Tibial nerve (tissue), 4 donors: Measurements from ENCODE around the gene JAGN1. TPM values are rescaled to one million over a fixed set of nuclear protein-coding genes. Genes with fewer than 3 reads are reported as not detected.
A peak's percentile ranks its signal among the peaks of the same experiment; 100 is the strongest.

Source experiments
- DNase-seq, 2 donors: peaks; one replicate each; pipeline ENCODE4 v3.0.0-alpha.2; 2019; ENCODE audit warnings: low spot score in 2 of 2
- H3K27ac ChIP-seq, 4 donors: fragments of 200-600 bp; sonication (generic) in 3 of 4; one replicate each; pipeline ENCODE4 v1.5.1; 2017 to 2019; ENCODE audit warnings: mild to moderate bottlenecking in 1 of 4
- H3K27me3 ChIP-seq, 2 donors: fragments of 200-600 bp; sonication (generic) in 1 of 2; one replicate each; pipeline versions ENCODE4 v1.5.1 to v1.6.0; 2017 to 2019
- H3K36me3 ChIP-seq, 3 donors: fragments of 200-600 bp; sonication (generic); one replicate each; pipeline ENCODE4 v1.5.1; 2018 to 2019
- H3K4me1 ChIP-seq, 4 donors: fragments of 200-600 bp; sonication (generic) in 3 of 4; one replicate each; pipeline ENCODE4 v1.5.1; 2017 to 2019
- H3K4me3 ChIP-seq, 4 donors: fragments of 200-600 bp; sonication (generic) in 3 of 4; one replicate each; pipeline ENCODE4 v1.5.1; 2017 to 2019; ENCODE audit warnings: mild to moderate bottlenecking in 1 of 4, moderate library complexity in 1 of 4
- H3K9me3 ChIP-seq, 4 donors: fragments of 200-600 bp; sonication (generic) in 3 of 4; one replicate each; pipeline ENCODE4 v1.5.1; 2017 to 2019
- EP300 ChIP-seq, 2 donors: sonication (generic); formaldehyde crosslinking; IDR thresholded peaks; one replicate each; pipeline ENCODE4 v1.6.1; 2017; ENCODE audit warnings: antibody characterized with exemption in 2 of 2, mild to moderate bottlenecking in 1 of 2
- POLR2A ChIP-seq, 2 donors: fragments of 450-650 bp; IDR thresholded peaks; one replicate each; pipeline ENCODE4 v1.6.1; 2017; ENCODE audit warnings: antibody characterized with exemption in 2 of 2, mild to moderate bottlenecking in 2 of 2, moderate library complexity in 2 of 2
- WGBS, 2 donors: methylation state at CpG; one replicate each; pipeline ENCODE4 v1.1.5; 2018; 5-methylcytosine and 5-hydroxymethylcytosine counted together
- total RNA-seq, 4 donors: library from RNA; depleted of rRNA; stranded (reverse); fragments of >200 nt; gene quantifications; one replicate each; pipeline ENCODE4 v1.1.0, GENCODE V29; 2016
- TF ChIP-seq, protein P1 (sequence below), 5 experiments: fragments of 200-600 bp in 3 of 5; fragments of 450-650 bp in 2 of 5; sonication (generic) in 3 of 5; IDR thresholded peaks; one replicate each; pipeline ENCODE4 v1.5.1; 2016 to 2019; ENCODE audit warnings: antibody characterized with exemption in 5 of 5, mild to moderate bottlenecking in 3 of 5, moderate library complexity in 2 of 5

The JAGN1 gene
- total RNA-seq, 4 donors from 2014 or later = 21.6 to 46.7 (median 34.7) TPM

DNA sequence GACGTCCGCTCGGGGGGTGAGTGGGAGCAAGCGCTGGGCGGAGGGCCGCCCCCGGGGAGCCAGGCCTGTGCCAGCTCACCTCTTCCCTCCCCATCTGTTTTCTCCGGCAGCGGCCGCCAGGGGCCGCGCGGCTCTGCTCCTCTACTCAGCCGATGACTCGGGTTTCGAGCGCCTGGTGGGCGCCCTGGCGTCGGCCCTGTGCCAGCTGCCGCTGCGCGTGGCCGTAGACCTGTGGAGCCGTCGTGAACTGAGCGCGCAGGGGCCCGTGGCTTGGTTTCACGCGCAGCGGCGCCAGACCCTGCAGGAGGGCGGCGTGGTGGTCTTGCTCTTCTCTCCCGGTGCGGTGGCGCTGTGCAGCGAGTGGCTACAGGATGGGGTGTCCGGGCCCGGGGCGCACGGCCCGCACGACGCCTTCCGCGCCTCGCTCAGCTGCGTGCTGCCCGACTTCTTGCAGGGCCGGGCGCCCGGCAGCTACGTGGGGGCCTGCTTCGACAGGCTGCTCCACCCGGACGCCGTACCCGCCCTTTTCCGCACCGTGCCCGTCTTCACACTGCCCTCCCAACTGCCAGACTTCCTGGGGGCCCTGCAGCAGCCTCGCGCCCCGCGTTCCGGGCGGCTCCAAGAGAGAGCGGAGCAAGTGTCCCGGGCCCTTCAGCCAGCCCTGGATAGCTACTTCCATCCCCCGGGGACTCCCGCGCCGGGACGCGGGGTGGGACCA lies 42.6 kb downstream of the JAGN1 start:
- peaks cover 5 to 39% (median 18%) of the 10 kb centered on the region in 4 donors for H3K4me1 ChIP-seq
- peak; percentile 55 to 59 for DNase-seq
- peaks cover 0 to 55% (median 0%) of the 10 kb centered on the region in 3 donors for H3K36me3 ChIP-seq
- TF ChIP-seq, protein P1, sequence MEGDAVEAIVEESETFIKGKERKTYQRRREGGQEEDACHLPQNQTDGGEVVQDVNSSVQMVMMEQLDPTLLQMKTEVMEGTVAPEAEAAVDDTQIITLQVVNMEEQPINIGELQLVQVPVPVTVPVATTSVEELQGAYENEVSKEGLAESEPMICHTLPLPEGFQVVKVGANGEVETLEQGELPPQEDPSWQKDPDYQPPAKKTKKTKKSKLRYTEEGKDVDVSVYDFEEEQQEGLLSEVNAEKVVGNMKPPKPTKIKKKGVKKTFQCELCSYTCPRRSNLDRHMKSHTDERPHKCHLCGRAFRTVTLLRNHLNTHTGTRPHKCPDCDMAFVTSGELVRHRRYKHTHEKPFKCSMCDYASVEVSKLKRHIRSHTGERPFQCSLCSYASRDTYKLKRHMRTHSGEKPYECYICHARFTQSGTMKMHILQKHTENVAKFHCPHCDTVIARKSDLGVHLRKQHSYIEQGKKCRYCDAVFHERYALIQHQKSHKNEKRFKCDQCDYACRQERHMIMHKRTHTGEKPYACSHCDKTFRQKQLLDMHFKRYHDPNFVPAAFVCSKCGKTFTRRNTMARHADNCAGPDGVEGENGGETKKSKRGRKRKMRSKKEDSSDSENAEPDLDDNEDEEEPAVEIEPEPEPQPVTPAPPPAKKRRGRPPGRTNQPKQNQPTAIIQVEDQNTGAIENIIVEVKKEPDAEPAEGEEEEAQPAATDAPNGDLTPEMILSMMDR (IDR thresholded peaks at IDR 0.05) = peak; percentile 63 to 94 (median 81)
- no peak for TF ChIP-seq EP300 (IDR thresholded peaks at IDR 0.05)
- H3K4me3 ChIP-seq = peak overlapping the region; percentile 68 to 88 (median 81)
- peak overlapping the region; percentile 90 to 98 (median 98) for H3K27ac ChIP-seq
- H3K27me3 ChIP-seq = no peaks in the 10 kb centered on the region
- WGBS, 2 donors = 0 to 1% methylated on average over 22 to 31 of the region's 77 CpGs
- H3K9me3 ChIP-seq = no peaks in the 10 kb centered on the region

DNA sequence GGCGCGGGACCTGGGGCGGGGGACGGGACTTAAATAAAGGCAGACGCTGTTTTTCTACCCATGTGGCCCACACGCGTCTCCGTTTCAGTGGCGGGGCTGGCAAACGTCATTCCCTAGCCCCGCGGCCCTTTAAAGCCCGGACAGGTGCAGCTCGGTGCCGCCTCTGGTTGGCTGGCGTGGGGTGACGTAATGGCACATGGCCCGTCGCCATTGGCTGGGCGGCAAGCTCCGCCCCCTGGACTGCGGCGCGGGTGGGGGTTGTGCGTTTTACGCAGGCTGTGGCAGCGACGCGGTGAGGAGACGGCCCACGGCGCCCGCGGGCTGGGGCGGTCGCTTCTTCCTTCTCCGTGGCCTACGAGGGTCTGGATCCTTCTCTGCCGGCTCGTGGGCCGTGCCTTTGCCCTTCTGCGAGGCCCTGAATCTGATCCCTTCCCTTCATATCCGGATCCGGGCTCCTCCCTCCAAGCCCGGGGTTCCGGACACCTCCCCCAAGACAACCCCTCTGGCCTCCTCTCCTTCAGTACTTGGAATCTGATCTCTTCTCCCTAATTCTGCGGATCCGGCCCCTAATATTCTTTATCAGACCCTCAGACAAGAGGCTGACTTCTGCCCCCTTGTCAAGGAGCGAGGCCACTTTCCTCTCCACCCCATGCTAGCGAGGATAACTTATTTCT lies 43.3 kb downstream of the JAGN1 start, which contains the start of gene CRELD1:
CRELD1 (plus strand) TSS at position 274 of the 674 bp plus-strand sequence. CDS start 605 bp downstream, outside the sequence.
- TF ChIP-seq, protein P1 (IDR thresholded peaks at IDR 0.05) = no peak
- TF ChIP-seq POLR2A (IDR thresholded peaks at IDR 0.05) (peak; percentile 75 to 95), EP300 (IDR thresholded peaks at IDR 0.05) (peak; percentile 74 to 92)
- peak; percentile 88 to 93 for DNase-seq
- Histone ChIP-seq H3K4me3 (peak within 1 kb of the TSS; percentile 68 to 88 (median 81)), H3K9me3 (no peaks in the 10 kb centered on the region), H3K27me3 (no peaks in the 10 kb centered on the region), H3K4me1 (peaks cover 5 to 39% (median 18%) of the 10 kb centered on the region in 4 donors), H3K27ac (peak within 1 kb of the TSS; percentile 90 to 98 (median 98)), H3K36me3 (peaks cover 0 to 55% (median 0%) of the 10 kb centered on the region in 3 donors)
- WGBS, 2 donors = 1% methylated on average over 30 to 36 of the region's 50 CpGs

DNA sequence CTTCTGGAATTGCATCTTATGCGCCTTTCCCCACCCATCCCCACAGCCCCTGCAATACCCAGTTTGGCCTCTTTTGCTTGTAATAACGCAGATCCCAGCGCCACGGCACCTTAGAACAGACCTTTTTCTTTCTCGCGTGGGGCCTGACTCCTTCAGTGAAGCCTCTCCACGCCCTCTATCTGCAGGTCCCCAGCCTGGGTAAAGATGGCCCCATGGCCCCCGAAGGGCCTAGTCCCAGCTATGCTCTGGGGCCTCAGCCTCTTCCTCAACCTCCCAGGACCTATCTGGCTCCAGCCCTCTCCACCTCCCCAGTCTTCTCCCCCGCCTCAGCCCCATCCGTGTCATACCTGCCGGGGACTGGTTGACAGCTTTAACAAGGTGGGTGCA lies 43.8 kb downstream of the JAGN1 start:
- WGBS, 2 donors = 12 to 18% methylated on average over 11 of the region's 11 CpGs
- H3K27me3 ChIP-seq = no peaks in the 10 kb centered on the region
- peaks cover 0 to 50% (median 0%) of the 10 kb centered on the region in 3 donors for H3K36me3 ChIP-seq
- TF ChIP-seq, protein P1 (IDR thresholded peaks at IDR 0.05) = no peak
- TF ChIP-seq POLR2A (IDR thresholded peaks at IDR 0.05) (no peak), EP300 (IDR thresholded peaks at IDR 0.05) (no peak)
- peak overlapping the region; percentile 90 to 98 (median 98) for H3K27ac ChIP-seq
- DNase-seq = no peak
- H3K4me1 ChIP-seq = peaks cover 5 to 39% (median 18%) of the 10 kb centered on the region in 4 donors
- H3K4me3 ChIP-seq = peak overlapping the region; percentile 68 to 88 (median 81)
- H3K9me3 ChIP-seq = no peaks in the 10 kb centered on the region

DNA sequence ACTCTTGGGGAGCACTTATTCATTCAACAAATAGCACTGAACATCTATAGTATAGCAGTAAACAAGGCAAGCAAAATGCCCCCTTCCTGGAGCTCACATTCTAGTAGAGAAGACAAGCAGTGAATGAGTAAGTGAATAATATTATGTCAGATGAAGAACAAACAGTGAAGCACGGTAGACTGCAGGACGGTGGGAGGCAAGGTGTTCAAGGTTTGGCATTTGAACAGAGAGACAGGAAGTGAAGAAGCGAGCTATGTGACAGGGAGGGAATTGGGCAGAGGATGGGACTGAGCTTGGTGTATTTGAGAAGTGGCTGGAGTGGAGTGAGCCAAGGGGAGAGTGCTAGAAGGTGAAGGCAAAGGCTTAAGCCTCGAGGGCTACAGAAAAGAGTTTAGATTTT lies 44.6 kb downstream of the JAGN1 start:
- H3K36me3 ChIP-seq = peaks cover 0 to 42% (median 0%) of the 10 kb centered on the region in 3 donors
- WGBS, 2 donors = 63 to 75% methylated on average over 4 of the region's 4 CpGs

More for the DNA sequence above, 44.6 kb downstream of the JAGN1 start:
- TF ChIP-seq EP300 (IDR thresholded peaks at IDR 0.05) = no peak
- TF ChIP-seq, protein P1 (IDR thresholded peaks at IDR 0.05) = no peak
- no peak for TF ChIP-seq POLR2A (IDR thresholded peaks at IDR 0.05)
- no peaks in the 10 kb centered on the region for H3K27me3 ChIP-seq
- H3K9me3 ChIP-seq = no peaks in the 10 kb centered on the region
- peaks cover 5 to 39% (median 18%) of the 10 kb centered on the region in 4 donors for H3K4me1 ChIP-seq
- peak overlapping the region in 1 of 4 donors; percentile 68 for H3K4me3 ChIP-seq
- DNase-seq = no peak
- peak overlapping the region in 1 of 4 donors; percentile 97 for H3K27ac ChIP-seq
